BLaER1 treated with 17β-estradiol and CSF1 and Interleukin-3, amounts not matched to agents 10 nM and 100 nM (cell line): Measurements from ENCODE around the gene RPL35A.
A peak's percentile ranks its signal among the peaks of the same experiment; 100 is the strongest.

Source experiments
- H3K27ac ChIP-seq, 11 experiments: shearing (Covaris generic); formaldehyde crosslinking; 2 replicates each; pipeline ENCODE4 v1.8.1; 2022
- H3K27me3 ChIP-seq, 11 experiments: shearing (Covaris generic); formaldehyde crosslinking; 2 replicates each; pipeline ENCODE4 v1.8.1; 2022
- H3K36me3 ChIP-seq, 11 experiments: shearing (Covaris generic); formaldehyde crosslinking; 2 replicates each; pipeline ENCODE4 v1.8.1; 2022
- H3K4me1 ChIP-seq, 10 experiments: shearing (Covaris generic); formaldehyde crosslinking; 2 replicates each; pipeline ENCODE4 v1.8.1; 2022
- H3K4me2 ChIP-seq, 11 experiments: shearing (Covaris generic); formaldehyde crosslinking; 2 replicates each; pipeline ENCODE4 v1.8.1; 2022
- H3K4me3 ChIP-seq, 10 experiments: shearing (Covaris generic); formaldehyde crosslinking; 2 replicates each; pipeline ENCODE4 v1.8.1; 2022
- H3K9ac ChIP-seq, 11 experiments: shearing (Covaris generic); formaldehyde crosslinking; 2 replicates each; pipeline ENCODE4 v1.8.1; 2022
- H3K9me3 ChIP-seq, 11 experiments: shearing (Covaris generic); formaldehyde crosslinking; replicated peaks in 1 of 11; 2 replicates each; pipeline ENCODE4 v1.8.1; 2022
- H4K20me1 ChIP-seq, 11 experiments: shearing (Covaris generic); formaldehyde crosslinking; 2 replicates each; pipeline ENCODE4 v1.8.1; 2022
- Cebpa-rat ChIP-seq, 11 experiments: shearing (Covaris generic); IDR thresholded peaks; 2 replicates each; pipeline ENCODE4 v1.8.1; 2022

RPL35A gene

DNA sequence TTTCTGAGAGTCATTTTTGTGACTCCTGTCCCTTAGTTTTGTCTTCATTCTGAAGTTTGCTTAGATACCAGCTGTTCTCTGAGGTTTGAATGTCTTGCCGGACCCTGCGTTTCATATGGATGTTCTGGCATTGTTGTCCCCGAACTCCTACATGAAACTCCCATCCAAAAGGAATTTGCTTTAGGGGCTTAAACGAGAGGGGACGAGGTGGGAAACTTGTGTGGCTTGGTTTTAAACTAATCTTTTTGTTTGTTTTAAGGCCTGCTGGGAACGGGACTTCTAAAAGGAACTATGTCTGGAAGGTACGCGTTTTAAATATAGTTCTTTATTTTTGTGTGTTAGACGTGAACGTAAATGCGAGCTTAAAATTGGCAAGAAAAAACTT is 679 bp downstream of the RPL35A start:
- TF ChIP-seq Cebpa-rat (IDR thresholded peaks at IDR 0.05): no peak
- peak overlapping the region; percentile 83 to 98 (median 92) for H3K4me2 ChIP-seq
- H3K27me3 ChIP-seq: no peaks in the 10 kb centered on the region
- peaks cover 45 to 54% (median 47%) of the 10 kb centered on the region in 11 experiments for H4K20me1 ChIP-seq
- H3K9me3 ChIP-seq: no peaks in the 10 kb centered on the region
- peaks cover 48 to 51% (median 48%) of the 10 kb centered on the region in 11 experiments for H3K36me3 ChIP-seq
- peak overlapping the region; percentile 90 to 96 (median 92) for H3K27ac ChIP-seq
- H3K4me1 ChIP-seq: peaks cover 32 to 56% (median 43%) of the 10 kb centered on the region in 10 experiments
- peak overlapping the region; percentile 74 to 87 (median 82) for H3K4me3 ChIP-seq
- peak overlapping the region; percentile 93 to 97 (median 95) for H3K9ac ChIP-seq

DNA sequence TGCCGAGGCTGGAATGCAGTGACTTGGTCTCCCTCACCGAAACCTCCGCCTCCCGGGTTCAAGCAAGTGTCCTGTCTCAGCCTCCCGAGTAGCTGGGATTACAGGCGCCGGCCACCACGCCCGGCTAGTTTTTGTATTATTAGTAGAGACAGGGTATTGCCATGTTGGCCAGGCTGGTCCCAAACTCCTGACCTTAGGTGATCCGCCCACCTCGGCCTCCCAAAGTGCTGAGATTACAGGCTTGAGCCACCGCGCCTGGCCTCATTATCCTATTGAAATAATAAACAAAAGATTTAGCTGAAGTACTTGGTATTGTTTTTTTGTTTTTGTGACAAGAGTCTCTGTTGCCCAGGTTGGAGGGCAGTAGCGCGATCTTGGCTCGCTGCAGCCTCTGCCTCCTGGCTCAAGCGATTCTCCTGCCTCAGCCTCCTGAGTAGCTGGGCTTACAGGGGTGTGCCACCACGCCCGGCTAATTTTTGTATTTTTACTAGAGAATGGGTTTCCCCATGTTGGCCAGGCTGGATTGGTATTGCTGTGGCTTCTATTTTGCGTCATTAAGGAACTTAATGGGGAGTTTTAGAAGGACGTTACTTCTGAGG is 1.5 kb downstream of the RPL35A start:
- Histone ChIP-seq H4K20me1 (peaks cover 54 to 62% (median 55%) of the 10 kb centered on the region in 11 experiments), H3K9ac (peak overlapping the region; percentile 93 to 97 (median 95)), H3K4me3 (peak overlapping the region; percentile 74 to 87 (median 82)), H3K27me3 (no peaks in the 10 kb centered on the region), H3K27ac (peak overlapping the region in 10 of 11 experiments; percentile 90 to 96 (median 92); a peak in 21 of 22 replicates), H3K9me3 (no peaks in the 10 kb centered on the region), H3K4me2 (peak overlapping the region; percentile 83 to 98 (median 92)), H3K36me3 (peaks cover 56 to 59% (median 56%) of the 10 kb centered on the region in 11 experiments), H3K4me1 (peaks cover 32 to 64% (median 50%) of the 10 kb centered on the region in 10 experiments)
- no peak for TF ChIP-seq Cebpa-rat (IDR thresholded peaks at IDR 0.05)

DNA sequence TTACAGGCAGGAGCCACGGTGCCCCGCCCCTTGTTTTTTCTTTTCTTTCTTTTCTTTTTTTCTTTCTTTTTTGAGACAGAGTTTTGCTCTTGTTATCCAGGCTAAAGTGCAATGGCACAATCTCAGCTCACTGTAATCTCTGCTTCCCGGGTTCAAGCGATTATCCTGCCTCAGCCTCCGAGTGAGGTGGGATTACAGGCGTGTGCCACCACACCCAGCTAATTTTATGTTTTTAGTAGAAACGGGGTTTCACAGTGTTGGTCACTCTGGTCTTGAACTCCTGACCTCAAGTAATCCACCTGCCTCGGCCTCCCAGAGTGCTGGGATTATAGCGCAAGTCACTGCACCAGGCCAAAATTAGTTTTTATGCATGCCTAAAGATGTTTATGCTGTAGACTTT is 2.5 kb downstream of the RPL35A start:
- peak overlapping the region in 9 of 10 experiments; percentile 74 to 87 (median 82); a peak in 14 of 20 replicates for H3K4me3 ChIP-seq
- peak overlapping the region; percentile 6 to 97 (median 95); a peak in 18 of 22 replicates for H3K9ac ChIP-seq
- TF ChIP-seq Cebpa-rat (IDR thresholded peaks at IDR 0.05): no peak
- H3K4me2 ChIP-seq: peak overlapping the region; percentile 83 to 98 (median 92)
- no peaks in the 10 kb centered on the region for H3K27me3 ChIP-seq
- H3K9me3 ChIP-seq: no peaks in the 10 kb centered on the region
- H3K36me3 ChIP-seq: peaks cover 62 to 66% (median 65%) of the 10 kb centered on the region in 11 experiments
- H3K4me1 ChIP-seq: peaks cover 37 to 73% (median 60%) of the 10 kb centered on the region in 10 experiments
- H3K27ac ChIP-seq: peak overlapping the region in 3 of 11 experiments; percentile 15 to 94 (median 92); a peak in 2 of 22 replicates
- peaks cover 57 to 66% (median 64%) of the 10 kb centered on the region in 11 experiments for H4K20me1 ChIP-seq

DNA sequence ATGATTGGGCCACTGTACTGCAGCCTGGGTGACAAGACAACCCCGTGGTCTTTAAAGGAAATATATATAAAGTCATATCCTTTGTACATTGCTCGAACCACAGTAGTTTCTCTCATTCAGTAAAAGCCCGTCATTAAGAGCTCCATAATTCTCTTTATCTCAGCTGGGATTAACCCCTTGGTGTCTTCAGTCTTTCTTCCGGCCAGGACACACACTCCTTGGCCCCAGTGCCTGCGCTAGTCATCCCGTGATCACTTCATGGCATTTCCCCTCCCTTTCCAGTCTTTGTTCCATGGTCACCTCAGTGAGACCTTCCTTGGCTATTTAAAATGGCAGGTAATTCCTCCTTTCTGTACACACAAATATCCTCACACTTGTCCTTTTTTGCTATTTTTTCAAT is 3.3 kb downstream of the RPL35A start:
- Histone ChIP-seq H4K20me1 (peaks cover 57 to 69% (median 64%) of the 10 kb centered on the region in 11 experiments), H3K9ac (peak overlapping the region; percentile 1 to 97 (median 94); a peak in 16 of 22 replicates), H3K9me3 (no peaks in the 10 kb centered on the region), H3K36me3 (peaks cover 62 to 69% (median 66%) of the 10 kb centered on the region in 11 experiments), H3K4me3 (peak overlapping the region in 7 of 10 experiments; percentile 3 to 87 (median 82); a peak in 8 of 20 replicates), H3K4me2 (peak overlapping the region; percentile 83 to 98 (median 92)), H3K27ac (no peak overlapping the region), H3K4me1 (peaks cover 41 to 82% (median 64%) of the 10 kb centered on the region in 10 experiments), H3K27me3 (no peaks in the 10 kb centered on the region)
- TF ChIP-seq Cebpa-rat (IDR thresholded peaks at IDR 0.05): no peak

GRCh38 chr3:197953881-197954280 is 3.9 kb downstream of the RPL35A start:
- Histone ChIP-seq H3K9ac (peak overlapping the region in 7 of 11 experiments; percentile 1 to 95 (median 93); a peak in 9 of 22 replicates), H4K20me1 (peaks cover 57 to 69% (median 64%) of the 10 kb centered on the region in 11 experiments), H3K9me3 (no peaks in the 10 kb centered on the region), H3K36me3 (peaks cover 62 to 69% (median 66%) of the 10 kb centered on the region in 11 experiments), H3K27me3 (no peaks in the 10 kb centered on the region), H3K4me2 (peak overlapping the region in 9 of 11 experiments; percentile 83 to 98 (median 90); a peak in 10 of 22 replicates), H3K4me1 (peaks cover 41 to 85% (median 66%) of the 10 kb centered on the region in 10 experiments), H3K27ac (no peak overlapping the region), H3K4me3 (peak overlapping the region in 2 of 10 experiments; percentile 12 to 87; a peak in 3 of 20 replicates)
- TF ChIP-seq Cebpa-rat (IDR thresholded peaks at IDR 0.05): no peak

DNA sequence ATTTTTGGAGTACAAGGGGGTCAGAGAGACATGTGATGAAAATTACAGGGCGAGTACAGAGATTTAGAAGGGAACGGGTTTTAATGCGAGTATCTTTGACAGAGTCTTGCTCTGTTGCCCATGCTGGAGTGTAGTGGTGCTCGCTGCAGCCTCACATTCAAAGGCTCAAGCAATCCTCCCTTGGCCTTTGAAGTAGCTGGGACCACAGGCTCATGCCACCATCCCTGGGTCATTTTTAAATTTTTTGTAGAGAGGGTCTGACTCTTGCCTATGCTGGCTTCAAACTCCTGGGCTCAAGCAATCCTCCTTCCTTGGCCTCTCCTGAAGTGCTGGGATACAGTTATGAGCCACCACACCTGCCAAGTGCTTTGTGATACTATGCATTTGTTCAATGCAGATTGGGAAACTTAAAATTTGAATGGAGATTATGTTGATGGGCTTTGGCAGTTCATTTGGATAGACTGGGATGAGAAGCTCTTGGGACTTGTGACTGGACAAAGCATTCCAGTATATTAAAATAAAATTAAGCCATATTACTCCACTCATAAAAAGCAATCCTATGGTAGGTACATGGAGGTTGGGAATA is 6.0 kb downstream of the RPL35A start:
- no peak overlapping the region for H3K27ac ChIP-seq
- H4K20me1 ChIP-seq: peaks cover 56 to 69% (median 64%) of the 10 kb centered on the region in 11 experiments
- H3K4me1 ChIP-seq: peaks cover 48 to 93% (median 75%) of the 10 kb centered on the region in 10 experiments
- H3K27me3 ChIP-seq: no peaks in the 10 kb centered on the region
- H3K36me3 ChIP-seq: peaks cover 60 to 68% (median 65%) of the 10 kb centered on the region in 11 experiments
- H3K9ac ChIP-seq: 0 out of 22 replicates have a peak overlapping the region, but pooled peaks of 1 of the 11 experiments have one; percentile 36
- no peaks in the 10 kb centered on the region for H3K9me3 ChIP-seq
- H3K4me2 ChIP-seq: peak overlapping the region in 3 of 11 experiments; percentile 31 to 95 (median 81); a peak in 1 of 22 replicates
- no peak for TF ChIP-seq Cebpa-rat (IDR thresholded peaks at IDR 0.05)
- H3K4me3 ChIP-seq: no peak overlapping the region

DNA sequence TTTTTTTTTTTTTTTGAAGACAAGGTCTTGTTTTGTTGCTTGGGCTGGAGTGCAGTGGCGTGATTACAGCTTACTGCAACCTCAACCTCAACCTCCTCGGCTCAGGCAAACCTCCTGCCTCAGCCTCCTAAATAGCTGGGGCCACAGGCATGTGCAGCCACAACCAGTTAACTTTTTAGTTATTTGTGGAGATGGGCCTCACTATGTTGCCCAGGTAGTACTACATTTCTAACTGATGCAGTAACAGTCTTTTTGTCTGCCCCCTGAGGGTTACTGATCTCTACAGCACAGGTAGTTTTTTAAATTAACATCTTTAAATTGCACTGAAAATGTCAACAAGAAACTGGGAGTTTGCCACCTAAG is 6.6 kb downstream of the RPL35A start:
- TF ChIP-seq Cebpa-rat (IDR thresholded peaks at IDR 0.05): no peak
- H3K27me3 ChIP-seq: no peaks in the 10 kb centered on the region
- H3K36me3 ChIP-seq: peaks cover 54 to 62% (median 59%) of the 10 kb centered on the region in 11 experiments
- H3K4me3 ChIP-seq: no peak overlapping the region
- H3K27ac ChIP-seq: peak overlapping the region in 3 of 11 experiments; percentile 13 to 22 (median 16); a peak in 2 of 22 replicates
- no peaks in the 10 kb centered on the region for H3K9me3 ChIP-seq
- no peak overlapping the region; a peak in 1 of 22 replicates for H3K9ac ChIP-seq
- H3K4me1 ChIP-seq: peaks cover 47 to 93% (median 75%) of the 10 kb centered on the region in 10 experiments
- peak overlapping the region in 9 of 11 experiments; percentile 0 to 95 (median 27); a peak in 10 of 22 replicates for H3K4me2 ChIP-seq
- H4K20me1 ChIP-seq: peaks cover 50 to 64% (median 58%) of the 10 kb centered on the region in 11 experiments

GRCh38 chr3:197957790-197958133 is 7.8 kb downstream of the RPL35A start:
- H3K9me3 ChIP-seq: no peaks in the 10 kb centered on the region
- peak overlapping the region in 4 of 11 experiments; percentile 31 to 95 (median 84); a peak in 6 of 22 replicates for H3K4me2 ChIP-seq
- no peak for TF ChIP-seq Cebpa-rat (IDR thresholded peaks at IDR 0.05)
- peak overlapping the region in 4 of 11 experiments; percentile 3 to 30 (median 14); a peak in 4 of 22 replicates for H3K27ac ChIP-seq
- H3K9ac ChIP-seq: no peak overlapping the region; a peak in 1 of 22 replicates
- peaks cover 36 to 86% (median 66%) of the 10 kb centered on the region in 10 experiments for H3K4me1 ChIP-seq
- no peaks in the 10 kb centered on the region for H3K27me3 ChIP-seq
- peaks cover 42 to 50% (median 47%) of the 10 kb centered on the region in 11 experiments for H3K36me3 ChIP-seq
- no peak overlapping the region for H3K4me3 ChIP-seq
- peaks cover 38 to 52% (median 46%) of the 10 kb centered on the region in 11 experiments for H4K20me1 ChIP-seq
